ENCODE data around the gene ZDHHC3.

Gene ZDHHC3

DNA sequence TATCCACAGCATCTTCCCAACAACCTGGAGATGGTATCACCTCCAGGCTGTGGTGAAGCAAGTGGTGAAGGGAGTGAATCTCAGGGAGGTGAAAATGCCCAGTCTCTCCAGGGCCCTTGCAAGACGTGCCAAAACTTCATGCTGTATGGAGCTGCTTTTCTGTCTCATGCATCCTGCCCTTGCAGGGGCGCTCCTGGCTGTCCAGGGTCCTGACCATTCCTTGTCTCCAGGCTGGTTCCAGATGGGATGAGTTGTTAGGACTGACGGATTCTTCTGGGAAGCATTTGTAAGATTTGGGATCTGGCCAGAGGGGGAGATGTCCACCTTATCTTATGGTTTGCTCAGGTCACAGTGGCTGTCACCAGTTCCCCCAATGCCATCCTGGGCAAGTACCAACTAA lies 85.7 kb downstream of the ZDHHC3 start:
- H3F3A ChIP-seq (ENCODE audit: low read depth) = no peaks in the 10 kb centered on the region
- no peaks in the 10 kb centered on the region for H3K27me3 ChIP-seq (ENCODE audit: insufficient read depth, low read length, poor library complexity, severe bottlenecking)
- no peaks in the 10 kb centered on the region for H3K9me2 ChIP-seq (replicated peaks; ENCODE audit: low read depth, low read length)
- H3K4me1 ChIP-seq (ENCODE audit: insufficient read depth, low read length, poor library complexity, severe bottlenecking) = no peaks in the 10 kb centered on the region
- no peak overlapping the region for H3K9ac ChIP-seq (ENCODE audit: low read depth, low read length, poor library complexity, severe bottlenecking)
- no peak overlapping the region for H2AFZ ChIP-seq (ENCODE audit: low read length)
- H3K4me3 ChIP-seq (ENCODE audit: low read length, poor library complexity, severe bottlenecking) = no peak overlapping the region
- H3K79me2 ChIP-seq (ENCODE audit: insufficient read depth, low read length) = no peaks in the 10 kb centered on the region
- no peaks in the 10 kb centered on the region for H3K36me3 ChIP-seq (ENCODE audit: insufficient read depth, low read length)
- H4K20me1 ChIP-seq (ENCODE audit: insufficient read depth, low read length, poor library complexity, severe bottlenecking) = no peaks in the 10 kb centered on the region
- no peak for TF ChIP-seq EZH2phosphoT487 (IDR thresholded peaks at IDR 0.05; ENCODE audit: borderline replicate concordance)
- TF ChIP-seq, protein P1, sequence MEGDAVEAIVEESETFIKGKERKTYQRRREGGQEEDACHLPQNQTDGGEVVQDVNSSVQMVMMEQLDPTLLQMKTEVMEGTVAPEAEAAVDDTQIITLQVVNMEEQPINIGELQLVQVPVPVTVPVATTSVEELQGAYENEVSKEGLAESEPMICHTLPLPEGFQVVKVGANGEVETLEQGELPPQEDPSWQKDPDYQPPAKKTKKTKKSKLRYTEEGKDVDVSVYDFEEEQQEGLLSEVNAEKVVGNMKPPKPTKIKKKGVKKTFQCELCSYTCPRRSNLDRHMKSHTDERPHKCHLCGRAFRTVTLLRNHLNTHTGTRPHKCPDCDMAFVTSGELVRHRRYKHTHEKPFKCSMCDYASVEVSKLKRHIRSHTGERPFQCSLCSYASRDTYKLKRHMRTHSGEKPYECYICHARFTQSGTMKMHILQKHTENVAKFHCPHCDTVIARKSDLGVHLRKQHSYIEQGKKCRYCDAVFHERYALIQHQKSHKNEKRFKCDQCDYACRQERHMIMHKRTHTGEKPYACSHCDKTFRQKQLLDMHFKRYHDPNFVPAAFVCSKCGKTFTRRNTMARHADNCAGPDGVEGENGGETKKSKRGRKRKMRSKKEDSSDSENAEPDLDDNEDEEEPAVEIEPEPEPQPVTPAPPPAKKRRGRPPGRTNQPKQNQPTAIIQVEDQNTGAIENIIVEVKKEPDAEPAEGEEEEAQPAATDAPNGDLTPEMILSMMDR (conservative IDR thresholded peaks at IDR 0.05; ENCODE audit: low read length) = no peak
- H3K4me2 ChIP-seq (ENCODE audit: low read depth, low read length, poor library complexity, severe bottlenecking) = no peak overlapping the region
- no peaks in the 10 kb centered on the region for H3K9me3 ChIP-seq (ENCODE audit: insufficient read depth, low read depth, low read length)

DNA sequence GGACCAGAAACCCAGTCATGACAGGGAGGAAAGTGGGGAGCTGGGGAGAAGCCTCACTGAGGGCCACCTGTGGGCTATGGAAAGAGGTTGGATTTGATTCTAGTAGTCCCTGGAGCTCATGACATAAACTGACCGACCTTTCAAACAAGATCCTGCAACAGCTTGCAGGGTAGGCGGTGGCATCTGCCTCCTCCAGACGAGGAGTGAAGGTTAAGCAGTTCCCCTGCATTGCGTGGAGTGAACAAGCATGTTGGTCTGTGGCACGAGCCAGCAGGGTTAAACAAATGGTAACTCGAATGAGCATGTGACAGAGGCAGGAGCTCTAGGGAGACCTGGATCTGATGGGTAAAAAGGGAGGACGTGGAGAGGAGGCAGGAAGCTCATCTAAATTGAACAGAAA lies 88.9 kb downstream of the ZDHHC3 start:
- H3F3A ChIP-seq (ENCODE audit: low read depth) = no peaks in the 10 kb centered on the region
- no peak overlapping the region for H2AFZ ChIP-seq (ENCODE audit: low read length)
- H3K4me3 ChIP-seq (ENCODE audit: low read length, poor library complexity, severe bottlenecking) = no peak overlapping the region
- no peak overlapping the region for H3K4me2 ChIP-seq (ENCODE audit: low read depth, low read length, poor library complexity, severe bottlenecking)
- H3K9me3 ChIP-seq (ENCODE audit: insufficient read depth, low read depth, low read length) = no peaks in the 10 kb centered on the region
- no peaks in the 10 kb centered on the region for H3K27me3 ChIP-seq (ENCODE audit: insufficient read depth, low read length, poor library complexity, severe bottlenecking)
- H3K4me1 ChIP-seq (ENCODE audit: insufficient read depth, low read length, poor library complexity, severe bottlenecking) = no peaks in the 10 kb centered on the region
- no peak overlapping the region for H3K9ac ChIP-seq (ENCODE audit: low read depth, low read length, poor library complexity, severe bottlenecking)
- no peaks in the 10 kb centered on the region for H3K79me2 ChIP-seq (ENCODE audit: insufficient read depth, low read length)
- no peak for TF ChIP-seq EZH2phosphoT487 (IDR thresholded peaks at IDR 0.05; ENCODE audit: borderline replicate concordance)
- TF ChIP-seq, protein P1 (conservative IDR thresholded peaks at IDR 0.05; ENCODE audit: low read length) = no peak
- H3K36me3 ChIP-seq (ENCODE audit: insufficient read depth, low read length) = no peaks in the 10 kb centered on the region
- no peaks in the 10 kb centered on the region for H4K20me1 ChIP-seq (ENCODE audit: insufficient read depth, low read length, poor library complexity, severe bottlenecking)
- H3K9me2 ChIP-seq (replicated peaks; ENCODE audit: low read depth, low read length) = no peaks in the 10 kb centered on the region

DNA sequence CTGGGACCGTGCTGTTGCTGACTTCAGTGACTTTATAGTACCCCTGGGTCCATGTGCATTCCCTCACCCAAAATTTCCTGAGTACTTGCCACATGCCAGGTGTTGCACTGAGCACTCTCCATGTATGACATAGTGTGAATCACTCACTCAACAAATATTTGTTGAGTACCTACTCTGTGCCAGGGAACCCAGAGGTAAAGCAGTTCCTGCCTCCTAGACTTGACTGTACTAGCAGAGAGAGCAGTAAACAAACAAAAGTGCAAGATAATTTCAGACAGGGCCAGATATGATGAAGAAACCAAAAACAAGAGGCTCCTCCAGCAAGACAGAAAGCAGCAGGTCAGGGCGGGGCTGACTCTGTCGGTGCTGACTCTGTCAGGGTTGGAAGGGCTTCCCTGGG lies 89.4 kb downstream of the ZDHHC3 start:
- H3K27me3 ChIP-seq (ENCODE audit: insufficient read depth, low read length, poor library complexity, severe bottlenecking) = no peaks in the 10 kb centered on the region
- H4K20me1 ChIP-seq (ENCODE audit: insufficient read depth, low read length, poor library complexity, severe bottlenecking) = no peaks in the 10 kb centered on the region
- H3K9ac ChIP-seq (ENCODE audit: low read depth, low read length, poor library complexity, severe bottlenecking) = no peak overlapping the region
- H3K4me2 ChIP-seq (ENCODE audit: low read depth, low read length, poor library complexity, severe bottlenecking) = no peak overlapping the region
- no peaks in the 10 kb centered on the region for H3K9me2 ChIP-seq (replicated peaks; ENCODE audit: low read depth, low read length)
- H3K4me1 ChIP-seq (ENCODE audit: insufficient read depth, low read length, poor library complexity, severe bottlenecking) = no peaks in the 10 kb centered on the region
- H3K9me3 ChIP-seq (ENCODE audit: insufficient read depth, low read depth, low read length) = no peaks in the 10 kb centered on the region
- no peaks in the 10 kb centered on the region for H3K79me2 ChIP-seq (ENCODE audit: insufficient read depth, low read length)
- no peaks in the 10 kb centered on the region for H3F3A ChIP-seq (ENCODE audit: low read depth)
- TF ChIP-seq, protein P1 (conservative IDR thresholded peaks at IDR 0.05; ENCODE audit: low read length) = no peak
- no peak for TF ChIP-seq EZH2phosphoT487 (IDR thresholded peaks at IDR 0.05; ENCODE audit: borderline replicate concordance)
- no peak overlapping the region for H2AFZ ChIP-seq (ENCODE audit: low read length)
- no peak overlapping the region for H3K4me3 ChIP-seq (ENCODE audit: low read length, poor library complexity, severe bottlenecking)
- H3K36me3 ChIP-seq (ENCODE audit: insufficient read depth, low read length) = no peaks in the 10 kb centered on the region

Data from Loucy (cell line).